ENCODE data around the gene HADH. TPM values are rescaled to one million over a fixed set of nuclear protein-coding genes. Genes with fewer than 3 reads are reported as not detected.
"Not testable (repeated sequence)": the region's sequence is repeated elsewhere in the genome, so short reads cannot be mapped to it uniquely, and the experiment has no call there.

The HADH gene
- polyA plus RNA-seq, result 49.4 TPM

- H3K9me3 Mint-ChIP-seq, result no peaks in the 10 kb centered on the region
- H3K36me3 Mint-ChIP-seq, result no peaks in the 10 kb centered on the region
- H3K27ac Mint-ChIP-seq, result peak within 1 kb of the TSS; percentile 15 to 98 (median 92)
- peak within 1 kb of the TSS; percentile 90 to 96 (median 94) for H3K4me3 Mint-ChIP-seq
- peaks cover 35 to 40% (median 38%) of the 10 kb centered on the region in 3 donors for H3K4me1 Mint-ChIP-seq
- no peaks in the 10 kb centered on the region for H3K27me3 Mint-ChIP-seq
These were observed at the start of gene HADH for GRCh38 chr4:107989537-107990386. Gene HADH (plus strand): TSS chr4:107989889. CDS start chr4:107989933, 44 bp downstream.

DNA sequence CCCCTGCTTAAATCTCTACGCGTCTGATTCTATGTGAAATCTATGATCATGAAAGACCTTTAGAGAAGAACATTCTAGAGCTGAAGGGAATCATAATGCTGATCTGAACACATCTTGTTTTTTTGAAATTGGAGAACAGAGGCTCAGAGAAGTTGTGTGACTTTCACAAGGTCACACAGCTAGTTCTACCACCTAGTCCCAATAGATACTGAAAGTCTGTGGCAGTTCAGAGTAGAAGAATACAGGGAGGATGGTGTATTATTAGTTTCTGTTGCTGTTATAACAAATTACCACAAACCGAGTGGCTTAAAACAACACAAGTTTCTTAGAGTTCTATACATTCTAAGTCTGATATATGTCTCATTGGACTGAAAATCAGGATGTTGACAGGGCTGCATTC is 43.9 kb upstream of the HADH start:
- H3K4me3 Mint-ChIP-seq, result no peak overlapping the region
- no peaks in the 10 kb centered on the region for H3K9me3 Mint-ChIP-seq
- H3K4me1 Mint-ChIP-seq, result no peaks in the 10 kb centered on the region
- no peaks in the 10 kb centered on the region for H3K27me3 Mint-ChIP-seq
- no peak overlapping the region for H3K27ac Mint-ChIP-seq
- peaks cover 19% of the 10 kb centered on the region for H3K36me3 Mint-ChIP-seq

GRCh38 chr4:107950746-107951540 is 38.7 kb upstream of the HADH start:
- Mint-ChIP-seq H3K36me3 (peaks cover 23% of the 10 kb centered on the region), H3K27me3 (no peaks in the 10 kb centered on the region), H3K9me3 (peaks cover 5 to 8% (median 6%) of the 10 kb centered on the region in 3 donors), H3K4me3 (no peak overlapping the region), H3K27ac (peak overlapping the region in 1 of 3 donors; percentile 22), H3K4me1 (no peaks in the 10 kb centered on the region)

- Mint-ChIP-seq H3K36me3 (peaks cover 18% of the 10 kb centered on the region), H3K9me3 (peaks cover 11 to 15% (median 11%) of the 10 kb centered on the region in 3 donors), H3K27me3 (peaks cover 2% of the 10 kb centered on the region), H3K4me3 (no peak overlapping the region), H3K27ac (no peak overlapping the region), H3K4me1 (no peaks in the 10 kb centered on the region)
These were observed 38.1 kb upstream of the HADH start for GRCh38 chr4:107951551-107951950.

- Mint-ChIP-seq H3K27me3 (peaks cover 5% of the 10 kb centered on the region), H3K4me3 (no peak overlapping the region), H3K36me3 (peaks cover 9% of the 10 kb centered on the region), H3K4me1 (no peaks in the 10 kb centered on the region), H3K27ac (no peak overlapping the region), H3K9me3 (peaks cover 12 to 17% (median 12%) of the 10 kb centered on the region in 3 donors)
These were observed 33.7 kb upstream of the HADH start for GRCh38 chr4:107956011-107956410.

DNA sequence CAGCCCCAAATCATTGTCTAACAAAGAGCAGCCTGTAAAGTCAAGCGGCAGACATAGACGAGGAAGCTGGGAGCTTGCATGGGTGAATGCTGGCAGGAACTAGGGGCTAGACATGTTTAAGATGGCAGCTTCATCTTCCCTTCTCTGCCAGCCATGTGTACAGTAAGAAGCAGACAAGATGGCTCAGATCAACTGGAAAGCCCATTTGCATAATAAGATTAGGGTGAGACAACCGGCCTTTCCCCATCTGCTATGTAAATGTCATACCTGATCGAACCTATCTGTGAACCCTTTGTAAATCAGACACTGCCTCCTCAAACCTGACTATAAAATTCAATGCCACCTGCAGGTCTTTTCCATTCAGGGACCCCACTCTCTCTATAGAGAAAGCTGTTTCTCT is 22.8 kb upstream of the HADH start:
- H3K9me3 Mint-ChIP-seq, result peaks cover 0 to 6% (median 0%) of the 10 kb centered on the region in 3 donors
- no peaks in the 10 kb centered on the region for H3K36me3 Mint-ChIP-seq
- H3K27ac Mint-ChIP-seq, result no peak overlapping the region
- H3K4me1 Mint-ChIP-seq, result peaks cover 0 to 1% (median 0%) of the 10 kb centered on the region in 3 donors
- H3K27me3 Mint-ChIP-seq, result no peaks in the 10 kb centered on the region
- H3K4me3 Mint-ChIP-seq, result no peak overlapping the region

- not testable (repeated sequence) for H3K27ac Mint-ChIP-seq, H3K27me3 Mint-ChIP-seq, H3K4me3 Mint-ChIP-seq, H3K9me3 Mint-ChIP-seq, H3K36me3 Mint-ChIP-seq, H3K4me1 Mint-ChIP-seq
These were observed 22.2 kb upstream of the HADH start for GRCh38 chr4:107967519-107967918.

DNA sequence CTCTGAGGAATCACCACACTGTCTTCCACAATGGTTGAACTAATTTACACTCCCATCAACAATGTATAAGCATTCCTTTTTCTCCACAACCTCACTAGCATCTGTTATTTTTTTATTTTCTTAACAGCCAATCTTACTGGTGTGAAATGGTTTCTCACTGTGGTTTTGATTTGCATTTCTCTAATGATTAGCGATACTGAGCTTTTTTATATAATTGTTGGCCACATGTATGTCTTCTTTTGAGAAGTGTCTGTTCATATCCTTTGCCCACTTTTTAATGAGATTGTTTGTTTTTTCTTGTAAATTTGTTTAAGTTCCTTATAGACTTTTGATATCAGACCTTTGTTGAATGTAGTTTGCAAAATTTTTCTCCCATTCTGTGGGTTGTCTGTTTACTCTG is 21.8 kb upstream of the HADH start:
- H3K36me3 Mint-ChIP-seq, H3K4me3 Mint-ChIP-seq, H3K27me3 Mint-ChIP-seq, H3K9me3 Mint-ChIP-seq, H3K27ac Mint-ChIP-seq, H3K4me1 Mint-ChIP-seq: not testable (repeated sequence)

DNA sequence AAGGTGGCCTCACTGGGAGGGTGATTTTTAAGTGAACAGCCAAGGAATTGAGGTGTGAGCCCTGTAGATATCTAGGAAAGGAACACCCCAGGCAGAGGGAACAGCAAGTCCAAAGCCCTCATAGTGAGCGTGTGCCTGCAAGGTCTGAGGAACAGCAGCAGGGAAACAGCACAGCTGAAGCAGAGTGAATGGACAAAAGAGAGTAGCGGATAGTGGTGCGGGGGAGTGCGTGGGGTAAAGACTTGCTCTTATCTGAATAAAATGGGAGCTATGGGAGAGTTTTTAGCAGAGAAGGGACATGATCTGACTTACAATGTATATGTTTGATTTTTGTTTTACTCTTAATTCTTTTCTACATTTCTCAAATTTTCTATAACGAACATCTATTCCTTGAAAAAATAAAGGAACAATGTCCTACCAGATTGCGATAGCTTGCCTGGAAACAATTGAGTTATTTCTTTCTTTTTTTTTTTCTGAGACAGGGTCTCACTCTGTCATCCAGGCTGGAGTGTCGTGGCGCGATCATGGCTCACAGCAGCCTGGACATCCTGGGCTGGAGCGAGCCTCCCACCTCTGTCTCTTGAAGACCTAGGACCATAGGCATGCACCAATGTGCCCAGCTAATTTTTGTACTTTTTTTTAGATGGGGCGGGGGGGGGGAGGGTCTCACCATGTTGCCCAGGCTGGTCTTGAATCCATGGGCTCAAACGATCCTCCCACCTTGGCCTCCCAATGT is 19.5 kb upstream of the HADH start:
- Mint-ChIP-seq H3K4me3 (no peak overlapping the region), H3K36me3 (no peaks in the 10 kb centered on the region), H3K27ac (no peak overlapping the region), H3K27me3 (no peaks in the 10 kb centered on the region), H3K4me1 (peaks cover 0 to 1% (median 0%) of the 10 kb centered on the region in 3 donors), H3K9me3 (peaks cover 0 to 6% (median 2%) of the 10 kb centered on the region in 3 donors)

DNA sequence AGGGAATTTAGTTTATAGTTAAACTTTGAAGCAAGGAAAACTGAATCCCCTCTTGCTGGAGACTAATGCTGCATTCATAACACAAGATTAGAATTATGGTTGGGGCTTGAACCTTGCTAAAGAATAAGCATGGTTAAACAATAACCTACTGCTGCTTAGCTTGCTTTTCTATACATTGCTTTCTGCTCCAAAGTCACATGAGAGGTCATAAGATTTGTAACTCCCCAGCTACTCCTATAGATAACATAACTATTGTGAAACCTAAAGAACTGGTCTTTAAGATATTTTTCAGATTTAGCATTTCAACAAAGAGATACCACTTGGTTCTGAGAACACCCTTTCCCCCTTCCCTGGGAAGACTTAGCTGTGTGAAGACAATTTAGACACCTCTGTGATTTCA is 17.1 kb upstream of the HADH start:
- no peak overlapping the region for H3K27ac Mint-ChIP-seq
- H3K27me3 Mint-ChIP-seq, result no peaks in the 10 kb centered on the region
- no peak overlapping the region for H3K4me3 Mint-ChIP-seq

GRCh38 chr4:107974523-107974922 is 15.2 kb upstream of the HADH start:
- Mint-ChIP-seq H3K4me3 (no peak overlapping the region), H3K4me1 (peaks cover 0 to 1% (median 0%) of the 10 kb centered on the region in 3 donors), H3K27me3 (no peaks in the 10 kb centered on the region), H3K27ac (no peak overlapping the region), H3K36me3 (no peaks in the 10 kb centered on the region), H3K9me3 (peaks cover 0 to 2% (median 0%) of the 10 kb centered on the region in 3 donors)

More for the DNA sequence above, 17.1 kb upstream of the HADH start:
- H3K36me3 Mint-ChIP-seq, result no peaks in the 10 kb centered on the region
- H3K9me3 Mint-ChIP-seq, result peaks cover 0 to 2% (median 0%) of the 10 kb centered on the region in 3 donors
- peaks cover 0 to 1% (median 0%) of the 10 kb centered on the region in 3 donors for H3K4me1 Mint-ChIP-seq

DNA sequence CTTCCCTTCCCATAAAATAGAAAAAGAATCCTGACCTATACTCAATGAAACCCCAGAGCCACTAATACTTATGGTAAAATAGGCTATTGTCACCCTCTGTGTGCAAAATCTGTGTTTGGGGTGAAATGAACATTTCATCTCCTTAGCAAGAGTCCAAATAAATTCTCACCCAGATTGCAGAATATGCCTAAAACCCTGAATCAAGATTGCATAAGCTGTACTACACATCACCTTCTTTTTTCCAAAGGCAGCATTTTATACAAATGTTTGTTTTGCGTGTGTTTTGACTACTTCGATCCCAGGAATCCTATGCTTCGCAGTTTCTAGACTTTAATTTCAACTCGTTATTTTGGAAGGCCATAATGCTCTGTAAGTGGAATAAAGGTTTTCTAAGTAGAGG is 12.2 kb upstream of the HADH start:
- Mint-ChIP-seq H3K4me1 (no peaks in the 10 kb centered on the region), H3K27ac (no peak overlapping the region), H3K36me3 (no peaks in the 10 kb centered on the region), H3K9me3 (peaks cover 2 to 4% (median 2%) of the 10 kb centered on the region in 3 donors), H3K4me3 (no peak overlapping the region), H3K27me3 (no peaks in the 10 kb centered on the region)

DNA sequence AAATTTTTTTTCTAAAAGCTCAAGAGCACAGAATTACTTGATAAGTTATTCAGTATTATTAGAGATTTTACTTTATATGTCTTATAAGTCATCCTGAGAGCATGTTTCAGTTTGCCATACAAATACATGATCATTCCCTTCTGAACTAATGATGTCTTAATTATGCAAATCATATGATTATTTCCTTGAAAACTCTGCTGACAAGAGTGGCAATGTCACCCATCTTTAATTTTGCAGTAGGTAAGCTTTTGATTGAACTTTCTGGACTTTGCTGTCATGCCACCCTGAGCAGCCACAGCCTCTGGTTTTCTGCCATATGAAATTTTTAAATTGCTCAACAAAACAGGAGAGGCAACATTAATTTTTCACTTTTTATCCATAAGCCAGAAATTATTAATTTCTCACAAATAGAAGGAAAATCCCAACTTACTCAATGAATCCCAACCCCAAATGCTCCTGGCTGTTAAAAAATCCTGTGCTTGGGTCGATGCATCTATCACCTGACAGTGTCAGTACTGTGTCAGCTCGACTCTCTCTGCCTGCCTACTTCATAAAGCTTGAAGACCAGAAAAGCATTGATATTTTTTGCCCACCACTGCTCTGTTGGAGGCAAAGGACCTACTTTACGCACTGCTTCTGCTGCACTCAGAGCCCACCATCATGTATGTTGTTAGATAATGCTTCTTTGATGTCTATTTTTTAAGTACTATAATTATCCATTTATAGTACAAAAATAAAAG is 11.6 kb upstream of the HADH start:
- Mint-ChIP-seq H3K4me3 (no peak overlapping the region), H3K27me3 (no peaks in the 10 kb centered on the region), H3K27ac (no peak overlapping the region), H3K36me3 (no peaks in the 10 kb centered on the region), H3K9me3 (peaks cover 2 to 4% (median 2%) of the 10 kb centered on the region in 3 donors), H3K4me1 (peaks cover 0 to under 1% (median 0%) of the 10 kb centered on the region in 3 donors)

GRCh38 chr4:107978716-107979451 is 10.8 kb upstream of the HADH start:
- H3K27me3 Mint-ChIP-seq, result no peaks in the 10 kb centered on the region
- no peaks in the 10 kb centered on the region for H3K36me3 Mint-ChIP-seq
- H3K4me1 Mint-ChIP-seq, result peaks cover 0 to 1% (median 0%) of the 10 kb centered on the region in 3 donors
- peaks cover 2 to 4% (median 2%) of the 10 kb centered on the region in 3 donors for H3K9me3 Mint-ChIP-seq
- no peak overlapping the region for H3K4me3 Mint-ChIP-seq
- H3K27ac Mint-ChIP-seq, result no peak overlapping the region
